SK-N-SH (cell line): ENCODE data around the gene PAAF1. TPM values are rescaled to one million over a fixed set of nuclear protein-coding genes. Genes with fewer than 3 reads are reported as not detected.

Experiments
- CTCF ChIA-PET: fragments of 300-600, 350-600 bp; formaldehyde crosslinking; extraction: SDS; loops from one replicate; lab custom pipeline; 2021; lab: Yijun Ruan, JAX
- POLR2A ChIA-PET: fragments of 350-600 bp; sonication (Branson Sonifier 250); formaldehyde crosslinking; extraction: SDS; loops from one replicate; lab custom pipeline; 2020; ENCODE audit warnings: antibody characterized with exemption, inconsistent platforms; lab: Yijun Ruan, JAX
- DNase-seq: peaks from one replicate; pipeline ENCODE4 v3.0.0; 2012
- H2AFZ ChIP-seq: fragments of 200-600 bp; sonication (generic); 2 replicates; pipeline ENCODE4 v1.8.1; 2016; ENCODE audit warnings: antibody characterized with exemption, mild to moderate bottlenecking, low read depth
- H3F3A ChIP-seq: fragments of 200-600 bp; sonication (generic); replicated peaks from 2 replicates; pipeline ENCODE3; 2016; ENCODE audit warnings: antibody characterized with exemption, mild to moderate bottlenecking; ENCODE audit not compliant: insufficient read depth
- H3K27ac ChIP-seq, 2 experiments: fragments of 200-500 bp in 1 of 2; fragments of 200-600 bp in 1 of 2; sonication (Bioruptor generic) in 1 of 2; sonication (generic), shearing (Covaris generic) in 1 of 2; 2 replicates each; pipeline versions ENCODE4 v1.5.1 to v1.6.1; 2014 to 2016; ENCODE audit warnings: low read depth in 2 of 2, inconsistent platforms in 1 of 2, low read length in 1 of 2, mild to moderate bottlenecking in 1 of 2, mixed read lengths in 1 of 2
- H3K27me3 ChIP-seq: fragments of 200-600 bp; sonication (generic), shearing (Covaris generic); 2 replicates; pipeline ENCODE4 v1.6.1; 2016; ENCODE audit warnings: mixed run types; ENCODE audit not compliant: insufficient read depth
- H3K36me3 ChIP-seq, 2 experiments: fragments of 200-500 bp in 1 of 2; fragments of 200-600 bp in 1 of 2; sonication (Bioruptor generic) in 1 of 2; sonication (generic) in 1 of 2; replicated peaks in 1 of 2; 2 replicates each; pipeline versions ENCODE3 to v1.5.1; 2014 to 2016; ENCODE audit warnings: low read length in 1 of 2, mild to moderate bottlenecking in 1 of 2; ENCODE audit not compliant: insufficient read depth in 2 of 2, control insufficient read depth in 1 of 2
- H3K4me1 ChIP-seq, 2 experiments: fragments of 200-500 bp in 1 of 2; fragments of 200-600 bp in 1 of 2; sonication (Bioruptor generic) in 1 of 2; sonication (generic), shearing (Covaris generic) in 1 of 2; 2 replicates each; pipeline versions ENCODE4 v1.5.1 to v1.6.1; 2014 to 2016; ENCODE audit warnings: low read depth in 1 of 2, low read length in 1 of 2, mixed run types in 1 of 2; ENCODE audit not compliant: insufficient read depth in 2 of 2, control insufficient read depth in 1 of 2
- H3K4me2 ChIP-seq: fragments of 200-600 bp; sonication (generic), shearing (Covaris generic); 2 replicates; pipeline ENCODE4 v1.6.1; 2017; ENCODE audit warnings: mixed run types
- H3K4me3 ChIP-seq, 2 experiments: fragments of 200-500 bp in 1 of 2; fragments of 200-600 bp in 1 of 2; sonication (Bioruptor generic) in 1 of 2; sonication (generic), shearing (Covaris generic) in 1 of 2; 2 replicates each; pipeline versions ENCODE4 v1.5.1 to v1.8.1; 2014 to 2016; ENCODE audit warnings: low read depth in 2 of 2, inconsistent platforms in 1 of 2, low read length in 1 of 2, mild to moderate bottlenecking in 1 of 2, mixed read lengths in 1 of 2, moderate library complexity in 1 of 2
- H3K79me2 ChIP-seq: fragments of 200-600 bp; sonication (generic); 2 replicates; pipeline ENCODE4 v1.8.1; 2017; ENCODE audit warnings: mild to moderate bottlenecking; ENCODE audit not compliant: insufficient read depth
- H3K9ac ChIP-seq: fragments of 200-600 bp; sonication (generic); 2 replicates; pipeline ENCODE4 v1.6.1; 2017; ENCODE audit warnings: mixed run types
- H3K9me2 ChIP-seq: fragments of 200-600 bp; sonication (generic); 2 replicates; pipeline ENCODE4 v1.6.1; 2017; ENCODE audit warnings: mixed run types
- H3K9me3 ChIP-seq: fragments of 200-600 bp; sonication (generic); 2 replicates; pipeline ENCODE4 v1.6.1; 2017; ENCODE audit warnings: mixed run types, mild to moderate bottlenecking, moderate library complexity
- H4K20me1 ChIP-seq: fragments of 200-600 bp; sonication (generic); 2 replicates; pipeline ENCODE4 v1.6.1; 2017; ENCODE audit warnings: mild to moderate bottlenecking, mixed run types; ENCODE audit not compliant: insufficient read depth
- CHD2 ChIP-seq: fragments of 150-350 bp; IDR thresholded peaks from 2 replicates; pipeline ENCODE4 v1.6.1; 2018; ENCODE audit warnings: low read length; ENCODE audit not compliant: partially characterized antibody
- ELF1 ChIP-seq: IDR thresholded peaks from 2 replicates; pipeline ENCODE4 v1.4.0; 2012
- EP300 ChIP-seq, 2 experiments: IDR thresholded peaks; 2 replicates each; pipeline versions ENCODE4 v1.4.0 to v1.6.1; 2012; ENCODE audit warnings: borderline replicate concordance in 1 of 2, low read depth in 1 of 2, low read length in 1 of 2
- FOXJ3 ChIP-seq: sonication (generic); formaldehyde crosslinking; IDR thresholded peaks from 2 replicates; pipeline ENCODE4 v1.5.1; 2020; ENCODE audit warnings: mild to moderate bottlenecking, missing genetic modification reagents
- GABPA ChIP-seq: IDR thresholded peaks from 2 replicates; pipeline ENCODE4 v1.4.0; 2012; ENCODE audit warnings: low read depth, mild to moderate bottlenecking
- GATA2 ChIP-seq: sonication (generic); formaldehyde crosslinking; IDR thresholded peaks from 2 replicates; pipeline ENCODE4 v1.5.0; 2020; ENCODE audit warnings: mild to moderate bottlenecking, missing genetic modification reagents
- MAX ChIP-seq: IDR thresholded peaks from 2 replicates; pipeline ENCODE4 v1.4.0; 2012; ENCODE audit warnings: low read depth
- NFIC ChIP-seq: IDR thresholded peaks from 2 replicates; pipeline ENCODE4 v1.4.0; 2012; ENCODE audit warnings: borderline replicate concordance
- NRF1 ChIP-seq: IDR thresholded peaks from 2 replicates; pipeline ENCODE4 v1.6.1; 2012; ENCODE audit warnings: low read depth, mild to moderate bottlenecking, low read length
- PBX3 ChIP-seq: IDR thresholded peaks from 2 replicates; pipeline ENCODE4; 2012
- RAD21 ChIP-seq: IDR thresholded peaks from 2 replicates; pipeline ENCODE4 v1.6.1; 2012; ENCODE audit warnings: mild to moderate bottlenecking, low read length
- RFX5 ChIP-seq: IDR thresholded peaks from 2 replicates; pipeline ENCODE4 v1.6.1; 2012; ENCODE audit warnings: mild to moderate bottlenecking, improper control_type of control experiment, low read length
- RXRA ChIP-seq: IDR thresholded peaks from 2 replicates; pipeline ENCODE4 v1.4.0; 2012; ENCODE audit warnings: low read depth, mild to moderate bottlenecking, borderline replicate concordance
- SMC3 ChIP-seq: IDR thresholded peaks from 2 replicates; pipeline ENCODE4 v1.6.1; 2012; ENCODE audit warnings: low read depth, low read length, improper control_type of control experiment
- USF1 ChIP-seq: IDR thresholded peaks from 2 replicates; pipeline ENCODE4 v1.4.0; 2012; ENCODE audit warnings: low read depth, borderline replicate concordance
- USF2 ChIP-seq: fragments of 150-350 bp; IDR thresholded peaks from 2 replicates; pipeline ENCODE4 v1.6.1; 2017; ENCODE audit warnings: antibody characterized with exemption, low read length, low read depth, borderline replicate concordance
- YY1 ChIP-seq: IDR thresholded peaks from 2 replicates; pipeline ENCODE4 v1.4.0; 2012; ENCODE audit warnings: low read depth, mild to moderate bottlenecking
- ZBTB33 ChIP-seq: IDR thresholded peaks from 2 replicates; pipeline ENCODE4 v1.4.0; 2012; ENCODE audit warnings: low read depth, borderline replicate concordance
- WGBS: methylation state at CpG from one replicate; pipeline ENCODE4 v1.1.6; 2017; ENCODE audit warnings: low lambda C conversion rate; 5-methylcytosine and 5-hydroxymethylcytosine counted together
- polyA plus RNA-seq, 3 experiments: library from polyadenylated mRNA; depleted of rRNA; stranded (reverse); fragments of >200 nt; gene quantifications; 2 replicates each; pipeline ENCODE4 v1.2.3, GENCODE V29; 2012

The PAAF1 gene
- polyA plus RNA-seq, 1 of the 3 experiments (the other 2 are of a cell fraction): 23.2 TPM

GRCh38 chr11:73975479-73975757 lies 98.6 kb downstream of the PAAF1 start:
- no peaks in the 10 kb centered on the region for H4K20me1 ChIP-seq
- H3K79me2 ChIP-seq: no peaks in the 10 kb centered on the region
- H3K4me2 ChIP-seq: no peak overlapping the region
- peaks cover 3% of the 10 kb centered on the region for H3F3A ChIP-seq
- no peak for TF ChIP-seq MAX
- TF ChIP-seq CHD2: no peak
- TF ChIP-seq NFIC: no peak
- TF ChIP-seq ZBTB33: no peak
- no peak for TF ChIP-seq ELF1
- no peak for TF ChIP-seq FOXJ3
- no peak for TF ChIP-seq RAD21
- no peak for TF ChIP-seq GABPA
- TF ChIP-seq USF1: no peak
- no peak for TF ChIP-seq EP300 (IDR thresholded peaks at IDR 0.05; ENCODE audit: borderline replicate concordance in 1 of 2, low read depth in 1 of 2, low read length in 1 of 2)
- no peak for TF ChIP-seq RXRA
- TF ChIP-seq RFX5: no peak
- no peak for TF ChIP-seq SMC3
- TF ChIP-seq PBX3: no peak
- TF ChIP-seq GATA2 (CRISPR knock-in tag): no peak
- no peak for TF ChIP-seq USF2
- no peak for TF ChIP-seq NRF1
- no peak for TF ChIP-seq YY1
- H3K9ac ChIP-seq: no peak overlapping the region
- H3K36me3 ChIP-seq: peaks cover 4 to 35% of the 10 kb centered on the region in 2 experiments
- no peak overlapping the region for H3K27ac ChIP-seq
- no peak overlapping the region for H2AFZ ChIP-seq
- no peaks in the 10 kb centered on the region for H3K27me3 ChIP-seq
- no peak overlapping the region for H3K4me3 ChIP-seq
- CTCF ChIA-PET: interaction anchor here (1.0 kb wide), 1 partner anchor 9 kb away, joined by 3 read pairs; no protein-coding TSS in a partner anchor
- H3K4me1 ChIP-seq: peaks cover 0 to 4% of the 10 kb centered on the region in 2 experiments; a peak in 1 of 4 replicates
- POLR2A ChIA-PET: no interaction called here
- no peak for DNase-seq
- H3K9me3 ChIP-seq: no peaks in the 10 kb centered on the region
- H3K9me2 ChIP-seq: no peaks in the 10 kb centered on the region
- WGBS: 100% methylated on average over 1 of the region's 6 CpGs
